HG02970 (cell line): ENCODE results near the gene GRIFIN.
A peak's percentile ranks its signal among the peaks of the same experiment; 100 is the strongest.

ENCODE experiments used
- ATAC-seq: cut with Tn5 transposase; IDR thresholded peaks from one replicate; pipeline ENCODE4 v1.9.1; 2021; ENCODE audit warnings: mild to moderate bottlenecking, moderate library complexity, moderate number of reproducible peaks; ENCODE audit not compliant: unreplicated experiment, low FRiP score

Gene GRIFIN, protein sequence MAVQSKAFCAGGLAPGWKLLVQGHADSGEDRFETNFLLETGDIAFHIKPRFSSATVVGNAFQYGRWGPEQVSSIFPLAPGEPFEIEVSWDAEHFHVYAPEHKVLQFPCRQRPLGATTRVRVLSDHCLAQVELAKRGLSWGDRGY

DNA sequence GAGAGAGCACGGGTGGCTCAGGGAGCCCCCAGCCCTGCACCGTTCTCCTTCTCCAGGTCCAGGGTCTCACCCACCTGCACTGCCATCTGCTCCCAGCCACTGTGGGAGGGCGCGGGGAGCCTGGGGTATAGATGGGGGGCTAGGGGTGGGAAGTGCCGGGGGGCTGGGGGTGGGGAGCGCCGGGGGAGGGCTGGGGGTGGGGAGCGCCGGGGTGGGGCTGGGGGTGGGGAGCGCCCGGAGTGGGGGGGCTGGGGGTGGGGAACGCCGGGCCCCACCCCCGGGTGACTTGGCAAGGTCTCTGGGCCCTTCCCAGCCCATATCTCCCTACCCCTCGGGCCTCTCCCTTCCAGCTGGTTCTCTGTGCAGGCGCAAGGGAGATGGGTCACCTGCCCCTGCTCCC is at the start of gene GRIFIN:
GRIFIN (minus strand) TSS at position 101 of the 400 bp plus-strand sequence; CDS start at position 86, 15 bp downstream.
- no peak for ATAC-seq

DNA sequence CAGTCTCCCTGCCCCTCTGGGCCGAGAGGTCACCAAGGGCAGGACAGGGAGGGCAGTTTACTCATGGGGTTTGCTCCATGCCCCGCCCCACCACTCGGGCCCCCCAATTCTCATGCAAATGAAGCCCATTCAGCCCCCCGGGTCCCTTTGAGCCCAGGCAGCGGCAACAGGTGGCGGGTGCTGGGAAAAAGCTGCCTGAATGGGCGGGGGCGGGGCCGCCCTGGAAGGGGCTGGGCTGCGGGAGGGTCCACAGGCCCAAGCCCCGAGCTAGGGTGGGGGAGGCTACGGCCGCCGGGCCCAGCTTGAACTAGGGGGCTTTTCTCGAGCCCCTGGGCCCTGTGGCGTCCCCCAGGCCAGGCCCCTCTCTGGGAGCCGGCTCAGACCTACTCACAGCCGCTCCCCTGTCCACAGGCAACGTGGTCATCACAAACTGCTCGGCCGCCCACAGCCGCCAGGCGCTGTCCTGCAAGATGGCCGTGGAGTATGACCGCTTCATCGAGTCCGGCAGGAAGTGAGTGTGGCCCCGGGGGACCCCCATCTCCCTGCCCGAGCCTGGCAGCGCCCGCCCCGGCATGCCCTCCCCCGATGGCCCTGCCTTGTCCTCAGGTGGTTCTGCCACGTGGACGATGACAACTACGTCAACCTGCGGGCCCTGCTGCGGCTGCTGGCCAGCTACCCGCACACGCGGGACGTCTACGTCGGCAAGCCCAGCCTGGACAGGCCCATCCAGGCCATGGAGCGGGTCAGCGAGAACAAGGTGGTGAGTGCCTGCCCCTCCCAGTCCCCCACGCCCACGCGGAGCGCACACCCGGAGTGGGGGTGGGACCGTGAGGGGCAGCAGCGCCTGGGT is 48.8 kb upstream of the GRIFIN start:
- ATAC-seq, result no peak

DNA sequence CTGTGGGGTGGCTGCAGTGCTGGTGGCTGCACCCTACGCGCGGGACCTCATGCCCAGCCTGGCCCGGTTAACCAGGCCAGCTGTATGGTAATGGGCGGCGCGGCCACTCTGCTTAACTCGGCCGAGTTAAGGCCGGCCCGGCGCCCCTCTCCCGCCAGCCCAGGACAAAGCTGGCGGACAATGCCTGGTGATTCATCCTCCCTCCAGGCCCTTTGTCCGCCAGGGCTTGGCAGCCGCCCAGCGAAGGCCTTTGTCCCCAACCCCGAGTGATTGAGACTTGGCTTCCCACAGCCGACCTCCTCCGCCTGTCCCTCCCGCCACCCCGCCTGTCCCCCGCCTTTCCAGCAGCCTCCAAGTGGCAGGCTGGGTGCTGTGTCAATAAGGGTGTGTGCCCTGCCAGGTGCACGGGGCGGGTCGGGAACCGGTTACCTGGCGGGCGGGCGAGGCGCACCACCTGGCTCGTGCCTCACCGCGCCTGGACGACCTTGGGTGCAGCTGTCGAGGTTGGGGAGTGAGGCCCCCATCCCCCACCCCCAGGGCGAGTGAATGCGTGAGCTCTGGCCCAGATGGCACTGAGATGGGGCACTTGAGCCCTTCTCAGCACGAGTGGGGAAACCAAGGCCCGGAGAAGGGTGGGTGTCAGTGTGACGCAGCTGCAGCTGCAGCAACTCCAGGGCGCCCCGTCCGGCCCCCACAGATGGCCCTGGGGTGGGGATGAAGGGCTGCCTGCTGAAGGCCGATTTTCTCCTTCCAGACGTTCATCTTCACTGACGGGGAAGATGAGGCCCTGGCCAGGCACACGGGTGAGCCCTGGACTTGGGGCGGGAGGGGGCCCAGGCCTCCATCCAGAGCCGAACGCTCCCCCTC is 48.0 kb upstream of the GRIFIN start:
- no peak for ATAC-seq

DNA sequence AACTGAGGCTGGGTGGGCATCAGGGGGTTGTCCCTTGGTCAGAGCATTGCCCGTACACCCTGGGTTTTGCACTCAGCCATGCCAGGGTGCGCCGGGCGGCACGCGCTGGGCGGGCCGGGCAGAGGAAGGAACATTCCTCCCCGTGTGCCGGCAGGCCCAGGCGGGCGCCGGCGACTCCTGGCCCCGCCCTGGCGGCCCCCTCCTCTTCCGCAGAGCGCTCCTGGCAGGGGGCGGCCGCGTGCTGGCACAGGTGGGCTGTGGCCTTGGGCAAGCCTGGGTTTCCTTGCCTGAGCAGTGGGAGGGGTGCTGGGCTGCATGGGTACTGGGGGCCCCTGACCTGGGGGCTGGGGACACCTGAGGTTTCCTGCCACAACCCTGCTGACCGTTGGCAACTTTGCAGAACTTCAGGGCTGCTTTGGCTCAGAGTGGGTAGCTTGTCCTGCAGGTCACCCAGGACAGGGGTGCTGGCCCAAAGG is 47.3 kb upstream of the GRIFIN start:
- no peak for ATAC-seq

DNA sequence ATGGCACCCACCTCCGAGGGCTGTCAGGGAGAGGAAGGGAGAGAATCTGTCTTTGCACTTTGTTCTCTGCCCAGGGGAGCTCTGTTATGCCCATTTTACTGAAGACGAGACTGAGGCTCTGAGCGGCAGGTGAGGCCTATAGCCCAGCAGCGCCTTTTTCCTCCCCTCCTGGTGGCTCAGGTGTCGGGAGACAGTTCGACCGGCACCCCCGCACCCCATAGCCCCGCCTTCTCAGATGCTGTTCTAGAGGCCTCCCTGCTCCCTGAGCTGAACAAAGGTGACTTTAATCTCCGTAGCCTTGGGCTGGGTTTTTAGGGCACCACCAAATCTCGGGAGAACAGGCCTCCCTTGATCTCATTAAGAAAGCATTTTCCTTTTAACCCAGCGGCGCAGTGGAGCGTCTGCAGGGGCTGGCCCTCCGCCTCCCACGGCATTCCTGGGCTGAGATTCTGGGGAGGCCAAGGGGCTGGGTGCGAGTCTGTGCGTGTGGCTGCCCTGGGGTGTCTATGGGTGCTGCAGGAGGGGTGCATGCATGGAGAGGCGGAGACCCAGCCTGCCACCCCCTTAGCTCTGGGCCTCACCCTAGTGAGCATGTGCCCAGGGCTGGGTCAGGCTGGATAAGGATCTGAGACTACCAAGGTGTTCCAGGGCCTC is 46.7 kb upstream of the GRIFIN start:
- no peak for ATAC-seq

DNA sequence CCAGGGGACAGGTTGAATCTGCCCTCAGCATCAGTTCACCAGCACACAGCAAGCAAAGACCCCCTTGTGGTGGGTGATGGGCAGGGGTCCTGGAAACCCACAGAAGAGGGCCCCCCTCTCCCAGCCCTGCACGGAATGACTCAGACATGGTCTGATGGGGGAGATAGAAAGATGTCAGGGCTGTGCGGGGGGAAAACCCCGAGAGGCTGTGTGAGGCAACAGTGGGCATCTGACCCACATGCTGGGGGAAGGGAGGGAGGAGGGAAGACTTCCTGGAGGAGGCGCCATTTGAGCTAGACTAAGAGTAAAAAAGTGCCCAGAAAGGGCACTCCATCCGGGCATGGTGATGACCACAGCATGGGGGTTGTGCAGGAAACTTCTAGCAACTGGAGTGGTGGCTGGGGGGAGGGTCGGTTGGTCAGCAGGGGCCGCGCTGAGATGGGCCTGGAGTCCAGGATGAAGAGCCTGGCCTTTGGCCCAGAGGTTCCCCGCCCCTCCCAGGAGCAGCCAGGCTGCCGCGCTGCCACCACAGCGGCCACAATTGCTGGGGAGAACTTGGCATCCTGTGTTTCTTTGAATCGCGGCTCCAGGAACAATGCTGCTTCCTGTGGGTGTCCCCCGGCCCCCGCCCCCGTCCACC is 45.9 kb upstream of the GRIFIN start:
- ATAC-seq, result no peak

DNA sequence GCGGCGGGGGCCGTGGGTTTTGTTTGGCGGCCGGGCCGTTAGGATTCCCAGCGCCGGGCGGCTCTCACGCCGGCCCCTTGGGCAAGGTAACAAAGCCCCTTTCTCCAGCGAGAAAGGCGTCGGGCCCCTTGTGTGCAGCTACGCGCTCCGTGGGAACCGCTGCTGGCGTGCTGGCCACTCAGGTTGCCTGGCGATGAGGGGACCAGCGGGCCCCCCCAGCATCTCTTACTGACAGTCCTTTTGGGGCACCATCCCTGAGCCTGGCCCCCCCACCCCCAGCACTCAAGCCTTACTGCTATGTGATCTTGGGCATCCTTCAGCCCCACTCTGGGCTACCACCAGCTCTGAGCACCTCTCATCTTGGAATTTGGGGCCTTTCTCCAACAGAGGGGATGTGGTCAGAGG is 45.1 kb upstream of the GRIFIN start:
- no peak for ATAC-seq

DNA sequence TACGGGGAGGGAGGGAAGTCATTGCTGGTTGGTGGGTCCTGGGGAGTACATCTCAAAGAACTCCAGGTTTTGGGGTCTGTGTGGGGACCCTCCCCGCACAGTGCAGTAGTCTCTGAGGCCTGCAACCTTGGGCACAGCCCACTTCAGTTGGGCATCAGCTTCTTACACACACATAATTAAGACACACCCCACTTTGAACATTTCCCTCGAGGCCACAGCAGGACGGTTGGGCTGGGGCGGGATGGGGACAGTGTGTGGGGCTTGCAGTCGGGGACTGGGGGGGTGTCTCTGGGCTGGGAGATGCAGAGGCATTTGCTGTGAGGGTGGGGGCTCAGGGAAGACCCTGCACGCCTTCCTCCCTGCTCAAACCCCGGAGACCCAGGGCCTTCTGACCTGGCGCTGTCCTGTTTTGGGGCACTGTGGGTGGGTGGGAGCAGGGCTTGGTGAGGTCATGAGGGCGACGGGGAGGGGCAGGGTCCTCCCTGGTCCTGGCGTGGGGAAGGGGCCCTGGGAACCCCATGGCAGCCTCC is 44.6 kb upstream of the GRIFIN start:
- ATAC-seq, result no peak

DNA sequence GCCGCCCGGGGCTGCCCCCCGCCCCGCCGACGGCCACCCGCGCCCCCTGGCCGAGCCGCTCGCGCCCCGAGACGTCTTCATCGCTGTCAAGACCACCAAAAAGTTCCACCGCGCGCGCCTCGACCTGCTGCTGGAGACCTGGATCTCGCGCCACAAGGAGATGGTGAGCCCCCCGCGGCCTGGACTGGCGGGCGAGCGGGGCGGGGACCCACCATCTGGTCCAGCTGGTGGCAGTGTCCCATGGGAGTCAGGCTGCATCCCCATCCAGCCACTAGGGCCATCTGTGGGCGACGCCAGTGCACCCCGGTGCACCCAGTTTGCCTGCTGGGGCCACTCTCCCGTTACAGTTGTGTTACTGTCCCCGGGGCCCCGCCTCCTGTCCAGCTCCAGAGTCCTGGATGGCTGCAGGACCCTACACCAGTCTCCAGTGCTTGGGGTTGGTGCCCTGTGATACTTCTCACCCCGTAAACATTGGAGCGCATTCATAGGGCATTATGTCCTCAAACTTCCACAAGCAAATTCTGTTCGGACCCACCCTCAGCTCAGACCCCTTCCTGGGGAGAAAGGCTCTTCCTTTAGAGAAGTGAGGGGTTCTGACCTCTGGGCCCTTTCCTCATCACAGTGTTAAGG is 44.0 kb upstream of the GRIFIN start:
- ATAC-seq, result peak; percentile 2

DNA sequence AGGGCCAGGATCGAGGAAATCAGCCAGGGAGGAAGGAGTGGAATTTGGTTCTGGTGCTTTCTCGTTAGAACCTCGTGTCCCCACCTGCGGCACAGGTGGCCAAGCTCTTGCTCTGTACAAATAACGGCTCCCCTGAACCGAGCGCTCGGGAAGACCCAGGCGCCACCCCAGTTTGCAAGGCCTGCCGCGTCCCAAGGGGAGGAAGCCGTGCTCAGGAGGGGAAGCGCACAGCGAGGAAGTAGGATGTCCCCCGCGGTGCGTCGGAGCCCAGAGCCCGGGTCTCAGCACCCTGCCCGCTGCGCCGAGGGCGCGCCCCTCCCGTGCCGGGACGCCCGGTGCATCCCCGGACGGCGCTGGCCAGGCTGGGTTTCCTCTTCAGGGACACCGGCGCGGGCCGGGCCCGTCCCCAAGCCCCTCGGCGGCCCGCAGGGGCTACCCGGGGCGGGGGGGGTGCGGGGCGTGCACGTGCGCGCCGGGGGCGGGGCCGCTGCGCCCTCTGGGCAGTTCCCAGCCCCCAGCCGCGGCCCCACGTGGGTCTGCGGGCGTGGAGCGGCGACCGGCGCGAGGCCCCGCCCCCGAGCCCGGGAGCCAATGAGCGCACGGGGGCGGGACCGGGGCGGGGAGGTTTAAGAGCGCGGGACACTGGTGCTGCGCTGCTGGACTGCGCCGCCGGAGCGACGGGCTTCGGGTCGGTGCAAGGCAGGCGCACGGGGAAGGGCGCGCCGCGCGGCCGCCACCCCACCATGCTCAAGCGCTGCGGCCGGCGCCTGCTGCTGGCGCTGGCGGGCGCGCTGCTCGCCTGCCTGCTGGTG is 43.1 kb upstream of the GRIFIN start, which contains the start of gene LFNG:
LFNG (plus strand) TSS at position 656 of the 812 bp plus-strand sequence; CDS start at position 744, 88 bp downstream.
- ATAC-seq, result peak; percentile 78

DNA sequence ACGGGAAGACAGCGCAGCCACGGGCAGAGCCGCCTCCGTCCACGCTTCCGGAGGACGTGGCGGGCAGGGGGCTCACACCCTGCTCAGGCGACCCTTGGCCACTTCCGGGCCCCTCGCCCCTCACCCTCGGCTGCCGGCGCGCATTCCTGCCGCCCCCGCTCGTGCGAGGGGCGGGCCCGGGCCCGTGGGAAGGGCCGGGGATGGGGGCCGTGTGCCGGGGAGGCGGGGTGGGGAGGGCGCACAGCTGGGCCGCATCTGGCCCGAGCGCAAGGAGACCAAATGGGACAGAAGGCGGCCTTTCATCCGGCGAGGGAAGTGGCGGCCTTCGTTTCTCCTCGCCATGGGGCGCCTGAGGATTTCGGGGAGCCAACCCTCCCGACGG is 42.5 kb upstream of the GRIFIN start:
- no peak for ATAC-seq

DNA sequence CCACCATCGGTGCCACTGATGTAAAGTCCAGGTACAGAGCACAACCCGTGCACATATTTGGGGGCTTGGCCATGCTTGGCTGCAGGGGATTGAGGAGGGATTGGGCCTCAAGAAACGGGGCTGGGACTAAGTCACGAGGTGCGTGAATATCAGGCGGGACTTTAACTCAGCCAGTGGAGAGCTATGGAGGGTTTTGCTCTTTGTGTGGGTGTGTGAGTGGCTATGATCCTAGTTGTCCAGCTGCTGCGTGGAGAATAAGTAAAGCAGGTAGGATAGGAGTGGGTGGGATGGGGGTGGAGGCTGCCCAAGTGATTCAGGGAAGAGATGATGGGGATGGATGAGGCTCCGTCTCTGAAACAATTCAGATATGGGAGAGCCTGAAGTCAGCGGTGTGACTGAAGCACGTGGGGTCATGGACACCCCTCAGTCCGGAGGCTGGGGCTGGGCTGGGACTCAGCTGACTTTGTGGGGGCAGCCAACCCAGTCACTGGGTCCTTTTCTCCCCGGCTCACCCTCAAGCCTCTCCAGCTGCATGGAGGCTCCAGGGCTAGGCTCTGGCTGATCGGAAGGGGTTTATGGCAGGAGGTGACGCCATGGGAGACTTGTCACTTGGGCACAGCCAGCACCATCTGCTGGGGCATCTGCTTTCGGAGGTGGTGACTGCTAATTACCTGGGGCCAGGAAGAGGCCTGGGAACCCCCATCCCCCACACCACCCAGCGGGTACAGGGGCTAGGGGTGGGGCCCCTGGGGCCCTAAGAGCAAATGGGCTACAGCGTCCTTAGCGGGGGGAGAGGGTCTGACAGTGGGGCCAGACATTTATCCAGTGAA is 41.7 kb upstream of the GRIFIN start:
- no peak for ATAC-seq

DNA sequence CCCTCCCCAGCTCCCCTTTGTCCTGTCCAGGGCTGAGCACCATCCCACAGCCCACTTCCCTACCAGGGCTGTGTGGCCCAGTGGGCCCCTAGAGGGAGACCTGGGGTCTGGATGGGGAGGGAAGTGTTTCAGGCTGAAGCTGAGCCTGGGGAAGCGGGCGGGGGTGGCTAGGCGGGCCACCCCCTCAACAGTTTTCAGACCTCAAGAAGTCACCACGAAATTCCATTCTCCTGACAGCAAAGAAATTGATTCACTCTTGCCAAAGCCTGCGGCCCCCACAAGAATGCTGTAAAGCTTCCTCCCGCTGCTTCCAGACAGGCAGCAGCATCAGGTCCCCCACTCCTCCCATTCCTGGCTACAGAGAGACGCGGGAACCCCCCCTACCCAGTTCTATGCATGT is 40.8 kb upstream of the GRIFIN start:
- no peak for ATAC-seq

DNA sequence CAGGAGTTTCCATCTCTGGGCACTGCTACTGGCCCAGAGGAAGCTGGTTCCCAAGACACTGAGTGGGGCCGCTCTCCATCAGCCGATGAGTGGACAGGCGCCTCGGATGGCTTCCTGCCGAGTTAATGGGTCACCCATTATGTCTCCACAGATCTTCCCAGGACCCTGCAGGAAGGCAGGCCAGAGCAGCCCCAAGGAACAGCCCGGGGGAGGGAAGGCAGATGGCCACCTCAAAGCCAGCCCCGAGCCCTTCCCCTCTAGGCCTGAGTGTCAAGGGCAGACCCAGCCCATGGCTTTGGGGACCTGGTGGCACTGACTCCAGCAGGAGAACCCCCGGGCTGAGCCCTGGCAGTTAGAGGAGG is 40.0 kb upstream of the GRIFIN start:
- ATAC-seq, result no peak

DNA sequence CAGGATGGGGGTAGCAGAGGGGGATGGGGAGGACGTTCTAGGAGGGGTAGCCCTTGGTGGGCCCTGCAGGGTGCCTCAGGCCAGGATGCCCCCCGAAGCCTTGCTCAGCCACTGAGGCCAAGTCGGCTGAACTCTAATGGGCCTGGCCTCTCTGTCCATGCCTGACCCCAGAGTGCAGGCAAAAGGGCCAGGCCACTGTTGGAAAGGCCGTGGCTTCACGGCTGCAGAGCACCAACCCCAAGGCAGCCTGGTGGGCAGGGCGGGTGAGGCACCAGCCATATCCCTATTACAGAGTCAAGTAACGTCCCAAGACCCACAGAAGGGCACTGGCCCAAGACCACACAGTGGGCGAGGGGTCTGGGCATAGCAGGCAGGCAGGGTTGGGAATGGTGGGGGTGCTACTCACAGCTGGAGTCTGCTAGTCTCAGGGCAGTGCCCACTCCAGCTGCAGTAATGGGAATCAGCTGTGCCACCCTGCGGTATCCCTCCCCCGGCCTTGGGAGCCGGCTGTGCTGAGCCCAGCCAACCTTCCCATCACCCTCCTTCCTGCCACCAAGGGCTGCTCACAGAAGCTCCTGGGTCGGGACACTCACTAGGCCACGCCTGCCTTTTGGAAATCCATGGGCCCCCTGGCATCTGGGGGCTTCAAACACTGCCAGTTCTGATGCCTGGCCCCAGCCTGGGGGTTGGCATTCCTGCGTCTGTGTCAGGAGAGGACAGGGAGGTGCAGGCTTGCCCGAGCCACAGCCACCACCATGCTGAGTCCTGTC is 39.4 kb upstream of the GRIFIN start:
- no peak for ATAC-seq

DNA sequence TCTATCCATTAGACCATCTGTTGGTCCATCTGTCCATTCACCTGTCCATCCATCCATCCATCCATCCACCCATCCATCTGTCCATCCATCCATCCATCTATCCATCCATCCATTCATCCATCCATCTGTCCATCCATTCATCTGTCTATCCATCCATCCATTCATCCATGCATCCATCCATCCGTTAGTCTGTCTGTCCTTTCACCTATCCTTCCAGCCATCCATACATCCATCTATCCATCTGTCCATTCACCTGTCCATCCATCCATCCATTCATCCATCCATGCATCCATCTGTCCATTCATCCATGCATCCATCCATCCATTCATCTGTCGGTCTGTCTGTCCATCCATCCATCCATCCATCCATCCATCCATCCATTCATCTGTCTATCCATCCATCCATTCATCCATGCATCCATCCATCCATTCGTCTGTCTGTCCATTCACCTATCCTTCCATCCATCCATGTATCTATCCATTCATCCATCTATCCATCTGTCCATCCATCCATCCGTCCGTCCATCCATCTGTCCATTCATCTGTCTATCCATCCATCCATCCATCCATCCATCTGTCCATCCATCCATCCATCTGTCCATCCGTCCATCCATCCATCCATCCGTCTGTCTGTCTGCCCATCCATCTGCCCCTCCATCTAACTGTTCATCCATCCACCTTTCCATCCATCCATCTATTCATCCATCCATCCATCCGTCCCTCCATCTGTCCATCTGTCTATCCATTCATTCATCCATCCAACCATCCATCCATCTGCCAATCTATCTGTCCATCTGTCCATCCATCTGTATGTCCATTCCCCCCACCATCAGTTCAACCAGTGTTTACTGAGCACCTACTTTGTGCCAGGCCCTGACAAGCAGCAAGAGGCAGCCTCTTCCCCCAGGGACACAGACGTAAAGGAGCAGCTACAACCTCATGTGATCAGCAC is 38.5 kb upstream of the GRIFIN start:
- no peak for ATAC-seq
